SK-N-SH treated with all-trans-retinoic acid at 6 μM for 48 hours (cell line): ENCODE data around the gene RNF112.

Experiments
- ARNTL ChIP-seq: fragments of 450-650 bp; formaldehyde crosslinking; IDR thresholded peaks from 2 replicates; pipeline ENCODE4 v1.5.0; 2020; ENCODE audit warnings: low read depth, mild to moderate bottlenecking, moderate library complexity, borderline replicate concordance
- BACH2 ChIP-seq: fragments of 250-450 bp; sonication (Bioruptor Pico); IDR thresholded peaks from 2 replicates; pipeline ENCODE4 v1.9.0; 2021; ENCODE audit warnings: mild to moderate bottlenecking, borderline replicate concordance
- CREB5 ChIP-seq: fragments of 250-450 bp; sonication (Bioruptor Pico); IDR thresholded peaks from 2 replicates; pipeline ENCODE4 v1.5.1; 2020; ENCODE audit warnings: low read depth, mild to moderate bottlenecking, moderate library complexity
- ESRRG ChIP-seq: fragments of 250-450 bp; sonication (Bioruptor Pico); IDR thresholded peaks from 2 replicates; pipeline ENCODE4 v1.6.1; 2021; ENCODE audit warnings: mild to moderate bottlenecking
- OSR1 ChIP-seq: fragments of 250-450 bp; sonication (Bioruptor Pico); IDR thresholded peaks from 2 replicates; pipeline ENCODE4 v1.8.0; 2022; ENCODE audit warnings: moderate library complexity, mild to moderate bottlenecking, inconsistent platforms
- PATZ1 ChIP-seq: fragments of 250-450 bp; sonication (Bioruptor Pico); IDR thresholded peaks from 2 replicates; pipeline ENCODE4 v1.8.0; 2020; ENCODE audit warnings: mild to moderate bottlenecking, moderate library complexity, borderline replicate concordance
- TOX ChIP-seq: fragments of 250-450 bp; sonication (Bioruptor Pico); IDR thresholded peaks from 2 replicates; pipeline ENCODE4 v1.8.0; 2021; ENCODE audit warnings: mild to moderate bottlenecking, moderate library complexity, borderline replicate concordance
- ZC3H10 ChIP-seq: fragments of 250-450 bp; sonication (Bioruptor Pico); IDR thresholded peaks from 2 replicates; pipeline ENCODE4 v1.5.1; 2021; ENCODE audit warnings: mild to moderate bottlenecking, moderate library complexity
- ZFP3 ChIP-seq: fragments of 250-450 bp; sonication (Bioruptor Pico); IDR thresholded peaks from 2 replicates; pipeline ENCODE4 v1.5.0; 2020; ENCODE audit warnings: mild to moderate bottlenecking, moderate library complexity
- ZFP30 ChIP-seq: fragments of 450-650 bp; formaldehyde crosslinking; IDR thresholded peaks from 2 replicates; pipeline ENCODE4 v1.5.0; 2022; ENCODE audit warnings: mild to moderate bottlenecking, moderate library complexity
- ZNF70 ChIP-seq: fragments of 450-650 bp; formaldehyde crosslinking; IDR thresholded peaks from 2 replicates; pipeline ENCODE4 v1.5.0; 2020; ENCODE audit warnings: mild to moderate bottlenecking, moderate library complexity

- TF ChIP-seq ZFP3 (CRISPR knock-in tag) (no peak), CREB5 (CRISPR knock-in tag) (no peak), TOX (CRISPR knock-in tag) (no peak), PATZ1 (CRISPR knock-in tag) (no peak), ARNTL (no peak), ZFP30 (CRISPR knock-in tag) (no peak), BACH2 (CRISPR knock-in tag) (no peak), OSR1 (CRISPR knock-in tag) (no peak), ZC3H10 (CRISPR knock-in tag) (no peak), ESRRG (CRISPR knock-in tag) (no peak), ZNF70 (CRISPR knock-in tag) (no peak)
Observed at GRCh38 chr17:19368229-19368628, 42.8 kb upstream of the RNF112 start.
